ENCODE results near the gene P2RX6.

- no peak for TF ChIP-seq CTCF (conservative IDR thresholded peaks at IDR 0.05; ENCODE audit: low read depth, low read length)
- TF ChIP-seq POLR2A (IDR thresholded peaks at IDR 0.05; ENCODE audit: low read depth, low read length): no peak
- no peak for TF ChIP-seq RCOR1 (IDR thresholded peaks at IDR 0.05; ENCODE audit: insufficient replicate concordance, low read length)
- no peak for TF ChIP-seq MAZ (IDR thresholded peaks at IDR 0.05; ENCODE audit: borderline replicate concordance, low read depth, low read length)
- no peak for TF ChIP-seq NFE2L2 (IDR thresholded peaks at IDR 0.05; ENCODE audit: low read depth, low read length)
- no peak for TF ChIP-seq BHLHE40 (IDR thresholded peaks at IDR 0.05; ENCODE audit: low read depth, low read length)
- no peak for TF ChIP-seq RAD21 (IDR thresholded peaks at IDR 0.05; ENCODE audit: low read length)
- TF ChIP-seq FOS (IDR thresholded peaks at IDR 0.05; ENCODE audit: low read depth, low read length): no peak
- TF ChIP-seq SMC3 (IDR thresholded peaks at IDR 0.05; ENCODE audit: low read depth, low read length): no peak
- TF ChIP-seq MXI1 (IDR thresholded peaks at IDR 0.05; ENCODE audit: borderline replicate concordance, low read depth, low read length): no peak
- no peak for TF ChIP-seq USF2 (IDR thresholded peaks at IDR 0.05; ENCODE audit: low read depth, low read length)
- TF ChIP-seq CEBPB (IDR thresholded peaks at IDR 0.05; ENCODE audit: low read depth, low read length): no peak
- no peak for TF ChIP-seq MAFK (IDR thresholded peaks at IDR 0.05; ENCODE audit: low read depth, low read length)
Observed at GRCh38 chr22:20967697-20968211, 47.2 kb upstream of the P2RX6 start.
